Fibroblast of the conjunctiva (primary cell): ENCODE data around the gene ZYG11B.
"Not testable (repeated sequence)": the region's sequence is repeated elsewhere in the genome, so short reads cannot be mapped to it uniquely, and the experiment has no call there.

ENCODE experiments used
- DNase-seq: peaks from one replicate; pipeline ENCODE4 v3.0.0-alpha.2; 2010; ENCODE audit warnings: low read depth

The ZYG11B gene

GRCh38 chr1:52852854-52853253 lies 126.6 kb downstream of the ZYG11B start:
- DNase-seq: no peak

- no peak for DNase-seq
Observed at GRCh38 chr1:52855584-52855983, 129.3 kb downstream of the ZYG11B start.

GRCh38 chr1:52856026-52856425 lies 129.8 kb downstream of the ZYG11B start:
- DNase-seq: no peak

- no peak for DNase-seq
Observed at GRCh38 chr1:52857443-52857842, 131.2 kb downstream of the ZYG11B start.

- DNase-seq: no peak
Observed at GRCh38 chr1:52862666-52863458, 136.6 kb downstream of the ZYG11B start.

- no peak for DNase-seq
Observed at GRCh38 chr1:52867087-52867863, 141.0 kb downstream of the ZYG11B start.

- not testable (repeated sequence) for DNase-seq
Observed at GRCh38 chr1:52869727-52870126, 143.5 kb downstream of the ZYG11B start.

GRCh38 chr1:52876843-52877242 lies 150.6 kb downstream of the ZYG11B start:
- no peak for DNase-seq
